UCSD-AML1 (cell line): Measurements from ENCODE around the gene ALKBH4.
"Not testable (repeated sequence)": the region's sequence is repeated elsewhere in the genome, so short reads cannot be mapped to it uniquely, and the experiment has no call there.

Source experiments
- DNase-seq: peaks from one replicate; lab custom pipeline; 2025; ENCODE audit not compliant: unreplicated experiment; lab: John Stamatoyannopoulos, UW

ALKBH4 gene

GRCh38 chr7:102455596-102455995 lies 9.1 kb downstream of the ALKBH4 start:
- no peak for DNase-seq

GRCh38 chr7:102454932-102455331 lies 9.7 kb downstream of the ALKBH4 start:
- DNase-seq: not testable (repeated sequence)

GRCh38 chr7:102454468-102454867 lies 10.2 kb downstream of the ALKBH4 start:
- no peak for DNase-seq

GRCh38 chr7:102453319-102453718 lies 11.3 kb downstream of the ALKBH4 start:
- DNase-seq: no peak

- DNase-seq: no peak
Observed at GRCh38 chr7:102452451-102452850, 12.2 kb downstream of the ALKBH4 start.

GRCh38 chr7:102451371-102452054 lies 13.2 kb downstream of the ALKBH4 start:
- no peak for DNase-seq

- DNase-seq: peak; percentile 7
Observed at GRCh38 chr7:102450242-102450641, 14.4 kb downstream of the ALKBH4 start.

GRCh38 chr7:102449136-102449535 lies 15.5 kb downstream of the ALKBH4 start:
- no peak for DNase-seq

GRCh38 chr7:102447311-102447710 lies 17.4 kb downstream of the ALKBH4 start:
- DNase-seq: no peak

GRCh38 chr7:102446387-102447156 lies 18.1 kb downstream of the ALKBH4 start:
- no peak for DNase-seq

GRCh38 chr7:102445674-102446071 lies 19.0 kb downstream of the ALKBH4 start:
- no peak for DNase-seq

GRCh38 chr7:102444961-102445673 lies 19.5 kb downstream of the ALKBH4 start:
- no peak for DNase-seq

- no peak for DNase-seq
Observed at GRCh38 chr7:102439963-102440795, 24.5 kb downstream of the ALKBH4 start.

- no peak for DNase-seq
Observed at GRCh38 chr7:102436118-102436517, 28.5 kb downstream of the ALKBH4 start.

- no peak for DNase-seq
Observed at GRCh38 chr7:102434039-102434486, 30.6 kb downstream of the ALKBH4 start.

GRCh38 chr7:102433219-102434038 lies 31.2 kb downstream of the ALKBH4 start, which contains the start of gene ORAI2:
Gene ORAI2 (plus strand): TSS chr7:102433575. CDS start chr7:102438957, 5,382 bp downstream.
- DNase-seq: peak; percentile 68

- no peak for DNase-seq
Observed at GRCh38 chr7:102432442-102433218, 32.0 kb downstream of the ALKBH4 start.

- DNase-seq: no peak
Observed at GRCh38 chr7:102431617-102432298, 32.9 kb downstream of the ALKBH4 start.
